Hepatocyte (in vitro differentiated cells): ENCODE measurements around the gene ARSA. TPM values are rescaled to one million over a fixed set of nuclear protein-coding genes. Genes with fewer than 3 reads are reported as not detected.

Experiments
- DNase-seq: peaks from one replicate; pipeline ENCODE4 v3.0.0-alpha.2; 2016; ENCODE audit warnings: low spot score
- H2AFZ ChIP-seq: fragments of 200-600 bp; sonication (generic); 2 replicates; pipeline ENCODE4 v1.6.0; 2016; ENCODE audit warnings: antibody characterized with exemption, mild to moderate bottlenecking
- H3K27ac ChIP-seq: fragments of 200-600 bp; sonication (generic); 2 replicates; pipeline ENCODE4 v1.5.1; 2016; ENCODE audit warnings: mild to moderate bottlenecking
- H3K27me3 ChIP-seq: fragments of 200-600 bp; sonication (generic); 2 replicates; pipeline ENCODE4 v1.6.1; 2016
- H3K36me3 ChIP-seq: fragments of 200-600 bp; sonication (generic); replicated peaks from 2 replicates; pipeline ENCODE4 v1.5.1; 2016; ENCODE audit warnings: low read depth; ENCODE audit not compliant: insufficient read depth
- H3K4me1 ChIP-seq: fragments of 200-600 bp; sonication (generic); 2 replicates; pipeline ENCODE4 v1.5.1; 2016; ENCODE audit warnings: mild to moderate bottlenecking, moderate library complexity; ENCODE audit not compliant: insufficient read depth
- H3K4me2 ChIP-seq: fragments of 200-600 bp; sonication (generic); 2 replicates; pipeline ENCODE4 v1.6.0; 2016
- H3K4me3 ChIP-seq: fragments of 200-600 bp; sonication (generic); 2 replicates; pipeline ENCODE4 v1.5.1; 2016; ENCODE audit warnings: mild to moderate bottlenecking
- H3K79me2 ChIP-seq: fragments of 200-600 bp; sonication (generic); 2 replicates; pipeline ENCODE4 v1.6.0; 2017; ENCODE audit warnings: mild to moderate bottlenecking
- H3K9me2 ChIP-seq: fragments of 200-600 bp; sonication (generic); replicated peaks from 2 replicates; pipeline ENCODE4 v1.6.0; 2017; ENCODE audit warnings: mild to moderate bottlenecking; ENCODE audit not compliant: insufficient read depth
- H3K9me3 ChIP-seq: fragments of 200-600 bp; sonication (generic); 2 replicates; pipeline ENCODE4 v1.5.1; 2016; ENCODE audit warnings: low read depth, mild to moderate bottlenecking
- H4K20me1 ChIP-seq: fragments of 200-600 bp; sonication (generic); 2 replicates; pipeline ENCODE4 v1.6.0; 2016; ENCODE audit warnings: mild to moderate bottlenecking; ENCODE audit not compliant: insufficient read depth, poor library complexity, severe bottlenecking
- CTCF ChIP-seq: fragments of 200-600 bp; sonication (generic); IDR thresholded peaks from 2 replicates; pipeline ENCODE4 v1.5.1; 2016; ENCODE audit warnings: antibody characterized with exemption, mild to moderate bottlenecking; ENCODE audit not compliant: poor library complexity
- EZH2 ChIP-seq: fragments of 200-600 bp; sonication (generic); IDR thresholded peaks from 2 replicates; pipeline ENCODE4 v1.6.1; 2016; ENCODE audit warnings: antibody characterized with exemption, mild to moderate bottlenecking, borderline replicate concordance
- EZH2phosphoT487 ChIP-seq: fragments of 200-600 bp; sonication (generic); IDR thresholded peaks from one replicate; pipeline ENCODE4 v1.6.1; 2018; ENCODE audit warnings: antibody characterized with exemption, mild to moderate bottlenecking, low read depth, moderate library complexity; ENCODE audit not compliant: unreplicated experiment, severe bottlenecking
- WGBS: methylation state at CpG from one replicate; pipeline ENCODE4 v1.1.6; 2016; ENCODE audit warnings: low lambda C conversion rate; ENCODE audit errors: missing lambda C conversion rate; 5-methylcytosine and 5-hydroxymethylcytosine counted together
- polyA plus RNA-seq: library from polyadenylated mRNA; unstranded; fragments of >200 nt; fragmentation: Nextera tagmentation; extraction: Ambion mirVana; gene quantifications from 2 replicates; pipeline ENCODE4 v1.2.1, GENCODE V29; 2016
- total RNA-seq: library from RNA; depleted of rRNA; stranded (reverse); fragments of >200 nt; gene quantifications from 2 replicates; pipeline ENCODE4 v1.2.3, GENCODE V29; 2014

Gene ARSA
- total and polyA plus RNA-seq, 2 experiments from 2014 or later = 20.6 to 31.3 TPM

GRCh38 chr22:50597097-50597496 is 30.9 kb downstream of the ARSA start:
- H3K4me1 ChIP-seq = peaks cover 3% of the 10 kb centered on the region
- peaks cover 12% of the 10 kb centered on the region for H3K27me3 ChIP-seq
- H2AFZ ChIP-seq = no peak overlapping the region
- no peak overlapping the region for H3K4me2 ChIP-seq
- no peak for DNase-seq
- no peaks in the 10 kb centered on the region for H4K20me1 ChIP-seq
- H3K9me2 ChIP-seq = no peaks in the 10 kb centered on the region
- H3K27ac ChIP-seq = no peak overlapping the region
- H3K79me2 ChIP-seq = no peaks in the 10 kb centered on the region
- no peak overlapping the region for H3K4me3 ChIP-seq
- no peaks in the 10 kb centered on the region for H3K36me3 ChIP-seq
- 90% methylated on average over 5 of the region's 5 CpGs for WGBS
- H3K9me3 ChIP-seq = no peaks in the 10 kb centered on the region
- TF ChIP-seq EZH2 (no peak), EZH2phosphoT487 (no peak), CTCF (no peak)

GRCh38 chr22:50595189-50595588 is 32.8 kb downstream of the ARSA start:
- no peaks in the 10 kb centered on the region for H3K79me2 ChIP-seq
- no peak overlapping the region for H3K27ac ChIP-seq
- H2AFZ ChIP-seq = no peak overlapping the region
- no peak for DNase-seq
- TF ChIP-seq CTCF = no peak
- no peak overlapping the region for H3K4me3 ChIP-seq
- H3K36me3 ChIP-seq = no peaks in the 10 kb centered on the region
- WGBS = 89% methylated on average over 3 of the region's 3 CpGs
- H3K9me2 ChIP-seq = no peaks in the 10 kb centered on the region
- H3K9me3 ChIP-seq = no peaks in the 10 kb centered on the region
- no peaks in the 10 kb centered on the region for H3K4me1 ChIP-seq
- H3K4me2 ChIP-seq = no peak overlapping the region
- H4K20me1 ChIP-seq = no peaks in the 10 kb centered on the region
- H3K27me3 ChIP-seq = no peaks in the 10 kb centered on the region

DNA sequence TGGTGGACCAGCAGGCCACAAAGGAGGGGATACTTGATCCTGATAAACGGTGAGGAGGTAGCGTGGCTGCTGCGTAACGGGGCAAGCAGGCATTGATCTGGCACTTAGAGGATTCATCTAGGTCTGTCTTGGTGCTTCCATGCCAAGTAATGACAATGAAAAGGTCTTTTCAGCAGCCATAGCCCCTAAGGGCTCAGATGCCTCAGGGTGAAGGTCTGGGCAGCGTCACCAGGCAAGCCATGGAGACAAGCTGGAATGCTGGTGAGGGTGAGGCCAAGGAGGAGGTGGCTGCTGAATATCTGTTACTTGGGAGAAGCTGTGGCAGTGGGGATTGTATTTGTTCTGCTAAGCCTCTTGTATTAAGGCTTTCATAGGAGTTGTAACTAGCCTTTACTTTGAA is 40.5 kb downstream of the ARSA start:
- Histone ChIP-seq H2AFZ (no peak overlapping the region), H3K4me2 (no peak overlapping the region), H3K36me3 (no peaks in the 10 kb centered on the region), H3K4me1 (peaks cover 6% of the 10 kb centered on the region), H3K27ac (no peak overlapping the region), H3K79me2 (peaks cover 5% of the 10 kb centered on the region), H3K9me2 (no peaks in the 10 kb centered on the region), H3K27me3 (no peaks in the 10 kb centered on the region), H3K9me3 (no peaks in the 10 kb centered on the region), H4K20me1 (no peaks in the 10 kb centered on the region), H3K4me3 (no peak overlapping the region)
- no peak for DNase-seq
- WGBS = 76% methylated on average over 5 of the region's 5 CpGs
- TF ChIP-seq CTCF = no peak
- TF ChIP-seq EZH2 = no peak
- no peak for TF ChIP-seq EZH2phosphoT487

GRCh38 chr22:50586416-50586815 is 41.5 kb downstream of the ARSA start:
- no peak overlapping the region for H2AFZ ChIP-seq
- H3K9me2 ChIP-seq = no peaks in the 10 kb centered on the region
- H4K20me1 ChIP-seq = no peaks in the 10 kb centered on the region
- no peak for TF ChIP-seq CTCF
- no peak for TF ChIP-seq EZH2
- TF ChIP-seq EZH2phosphoT487 = no peak
- peaks cover 11% of the 10 kb centered on the region for H3K4me1 ChIP-seq
- no peaks in the 10 kb centered on the region for H3K36me3 ChIP-seq
- H3K9me3 ChIP-seq = no peaks in the 10 kb centered on the region
- no peak overlapping the region for H3K4me2 ChIP-seq
- H3K4me3 ChIP-seq = no peak overlapping the region
- peaks cover 12% of the 10 kb centered on the region for H3K79me2 ChIP-seq
- DNase-seq = no peak
- H3K27ac ChIP-seq = no peak overlapping the region
- whole genome bisulfite sequencing = 71% methylated on average over 5 of the region's 5 CpGs
- no peaks in the 10 kb centered on the region for H3K27me3 ChIP-seq
